ENCODE measurements around the gene NPPB.

DNA sequence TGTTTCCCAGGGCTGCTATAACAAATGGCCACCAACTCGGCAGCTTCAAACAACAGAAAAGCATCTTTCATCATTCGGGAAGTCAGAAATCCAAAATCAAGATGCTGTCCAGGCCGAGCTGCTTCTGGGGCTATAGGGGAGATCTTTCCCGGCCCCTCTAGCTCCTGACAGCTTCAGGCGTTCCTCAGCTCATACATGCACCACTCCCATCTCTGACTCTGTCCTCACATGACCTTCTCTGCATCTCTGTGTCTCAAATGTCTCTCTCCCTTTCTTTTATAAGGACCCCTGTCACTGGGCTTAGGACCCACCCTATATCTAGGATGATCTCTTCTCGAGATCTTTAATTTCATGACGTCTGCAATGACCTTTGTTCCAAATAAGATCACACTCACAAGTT, 13.8 kb upstream of the NPPB start:
- TF ChIP-seq, protein P1, sequence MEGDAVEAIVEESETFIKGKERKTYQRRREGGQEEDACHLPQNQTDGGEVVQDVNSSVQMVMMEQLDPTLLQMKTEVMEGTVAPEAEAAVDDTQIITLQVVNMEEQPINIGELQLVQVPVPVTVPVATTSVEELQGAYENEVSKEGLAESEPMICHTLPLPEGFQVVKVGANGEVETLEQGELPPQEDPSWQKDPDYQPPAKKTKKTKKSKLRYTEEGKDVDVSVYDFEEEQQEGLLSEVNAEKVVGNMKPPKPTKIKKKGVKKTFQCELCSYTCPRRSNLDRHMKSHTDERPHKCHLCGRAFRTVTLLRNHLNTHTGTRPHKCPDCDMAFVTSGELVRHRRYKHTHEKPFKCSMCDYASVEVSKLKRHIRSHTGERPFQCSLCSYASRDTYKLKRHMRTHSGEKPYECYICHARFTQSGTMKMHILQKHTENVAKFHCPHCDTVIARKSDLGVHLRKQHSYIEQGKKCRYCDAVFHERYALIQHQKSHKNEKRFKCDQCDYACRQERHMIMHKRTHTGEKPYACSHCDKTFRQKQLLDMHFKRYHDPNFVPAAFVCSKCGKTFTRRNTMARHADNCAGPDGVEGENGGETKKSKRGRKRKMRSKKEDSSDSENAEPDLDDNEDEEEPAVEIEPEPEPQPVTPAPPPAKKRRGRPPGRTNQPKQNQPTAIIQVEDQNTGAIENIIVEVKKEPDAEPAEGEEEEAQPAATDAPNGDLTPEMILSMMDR (IDR thresholded peaks at IDR 0.05): no peak
- TF ChIP-seq POLR2AphosphoS5 (IDR thresholded peaks at IDR 0.05) (no peak), POLR2A (IDR thresholded peaks at IDR 0.05) (no peak)

Measured in breast epithelium (tissue), 3 donors.